Measurements from ENCODE around the gene MRPS12.

DNA sequence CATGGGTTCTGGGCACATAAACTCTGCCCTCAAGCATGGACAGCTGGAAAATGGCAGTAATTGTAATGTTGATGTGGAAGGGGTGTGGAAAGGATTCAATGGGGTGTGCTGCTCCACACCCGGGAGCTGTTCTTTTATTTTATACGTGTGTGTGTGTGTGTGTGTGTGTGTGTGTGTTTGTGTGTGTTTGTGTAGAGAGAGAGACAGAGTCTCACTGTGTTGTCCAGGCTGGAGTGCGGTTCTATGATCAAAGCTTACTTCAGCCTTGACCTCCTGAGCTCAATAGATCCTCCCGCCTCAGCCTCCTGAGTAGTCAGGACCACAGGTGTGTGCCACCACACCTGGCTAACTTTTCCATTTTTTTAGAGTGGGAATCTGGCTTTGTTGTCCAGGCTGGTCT, 2.8 kb downstream of the MRPS12 start:
- TF ChIP-seq, protein P1, sequence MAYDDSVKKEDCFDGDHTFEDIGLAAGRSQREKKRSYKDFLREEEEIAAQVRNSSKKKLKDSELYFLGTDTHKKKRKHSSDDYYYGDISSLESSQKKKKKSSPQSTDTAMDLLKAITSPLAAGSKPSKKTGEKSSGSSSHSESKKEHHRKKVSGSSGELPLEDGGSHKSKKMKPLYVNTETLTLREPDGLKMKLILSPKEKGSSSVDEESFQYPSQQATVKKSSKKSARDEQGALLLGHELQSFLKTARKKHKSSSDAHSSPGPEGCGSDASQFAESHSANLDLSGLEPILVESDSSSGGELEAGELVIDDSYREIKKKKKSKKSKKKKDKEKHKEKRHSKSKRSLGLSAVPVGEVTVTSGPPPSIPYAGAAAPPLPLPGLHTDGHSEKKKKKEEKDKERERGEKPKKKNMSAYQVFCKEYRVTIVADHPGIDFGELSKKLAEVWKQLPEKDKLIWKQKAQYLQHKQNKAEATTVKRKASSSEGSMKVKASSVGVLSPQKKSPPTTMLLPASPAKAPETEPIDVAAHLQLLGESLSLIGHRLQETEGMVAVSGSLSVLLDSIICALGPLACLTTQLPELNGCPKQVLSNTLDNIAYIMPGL (CRISPR knock-in tag; IDR thresholded peaks at IDR 0.05), result no peak
- no peak for TF ChIP-seq ZNF219 (CRISPR knock-in tag; IDR thresholded peaks at IDR 0.05; ENCODE audit: borderline replicate concordance)
- TF ChIP-seq, protein P2, sequence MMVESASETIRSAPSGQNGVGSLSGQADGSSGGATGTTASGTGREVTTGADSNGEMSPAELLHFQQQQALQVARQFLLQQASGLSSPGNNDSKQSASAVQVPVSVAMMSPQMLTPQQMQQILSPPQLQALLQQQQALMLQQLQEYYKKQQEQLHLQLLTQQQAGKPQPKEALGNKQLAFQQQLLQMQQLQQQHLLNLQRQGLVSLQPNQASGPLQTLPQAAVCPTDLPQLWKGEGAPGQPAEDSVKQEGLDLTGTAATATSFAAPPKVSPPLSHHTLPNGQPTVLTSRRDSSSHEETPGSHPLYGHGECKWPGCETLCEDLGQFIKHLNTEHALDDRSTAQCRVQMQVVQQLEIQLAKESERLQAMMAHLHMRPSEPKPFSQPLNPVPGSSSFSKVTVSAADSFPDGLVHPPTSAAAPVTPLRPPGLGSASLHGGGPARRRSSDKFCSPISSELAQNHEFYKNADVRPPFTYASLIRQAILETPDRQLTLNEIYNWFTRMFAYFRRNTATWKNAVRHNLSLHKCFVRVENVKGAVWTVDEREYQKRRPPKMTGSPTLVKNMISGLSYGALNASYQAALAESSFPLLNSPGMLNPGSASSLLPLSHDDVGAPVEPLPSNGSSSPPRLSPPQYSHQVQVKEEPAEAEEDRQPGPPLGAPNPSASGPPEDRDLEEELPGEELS (CRISPR knock-in tag; IDR thresholded peaks at IDR 0.05), result no peak
- TF ChIP-seq, protein P3, sequence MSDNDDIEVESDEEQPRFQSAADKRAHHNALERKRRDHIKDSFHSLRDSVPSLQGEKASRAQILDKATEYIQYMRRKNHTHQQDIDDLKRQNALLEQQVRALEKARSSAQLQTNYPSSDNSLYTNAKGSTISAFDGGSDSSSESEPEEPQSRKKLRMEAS (CRISPR knock-in tag; IDR thresholded peaks at IDR 0.05), result no peak
- TF ChIP-seq, protein P4, sequence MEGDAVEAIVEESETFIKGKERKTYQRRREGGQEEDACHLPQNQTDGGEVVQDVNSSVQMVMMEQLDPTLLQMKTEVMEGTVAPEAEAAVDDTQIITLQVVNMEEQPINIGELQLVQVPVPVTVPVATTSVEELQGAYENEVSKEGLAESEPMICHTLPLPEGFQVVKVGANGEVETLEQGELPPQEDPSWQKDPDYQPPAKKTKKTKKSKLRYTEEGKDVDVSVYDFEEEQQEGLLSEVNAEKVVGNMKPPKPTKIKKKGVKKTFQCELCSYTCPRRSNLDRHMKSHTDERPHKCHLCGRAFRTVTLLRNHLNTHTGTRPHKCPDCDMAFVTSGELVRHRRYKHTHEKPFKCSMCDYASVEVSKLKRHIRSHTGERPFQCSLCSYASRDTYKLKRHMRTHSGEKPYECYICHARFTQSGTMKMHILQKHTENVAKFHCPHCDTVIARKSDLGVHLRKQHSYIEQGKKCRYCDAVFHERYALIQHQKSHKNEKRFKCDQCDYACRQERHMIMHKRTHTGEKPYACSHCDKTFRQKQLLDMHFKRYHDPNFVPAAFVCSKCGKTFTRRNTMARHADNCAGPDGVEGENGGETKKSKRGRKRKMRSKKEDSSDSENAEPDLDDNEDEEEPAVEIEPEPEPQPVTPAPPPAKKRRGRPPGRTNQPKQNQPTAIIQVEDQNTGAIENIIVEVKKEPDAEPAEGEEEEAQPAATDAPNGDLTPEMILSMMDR (IDR thresholded peaks at IDR 0.05), result no peak

Data from WTC11 (cell line).